Endothelial cell of umbilical vein (primary cell): ENCODE results near the gene PNPLA1. TPM values are rescaled to one million over a fixed set of nuclear protein-coding genes. Genes with fewer than 3 reads are reported as not detected.

Experiments used
- BruUV-seq: library from RNA; stranded (reverse); fragments of 400-500 nt; replicated peaks from 2 replicates; lab custom pipeline; 2021; lab: Mats Ljungman, UMichigan
- CTCF ChIA-PET: fragments of 300-600, 350-600 bp; sonication (Branson Sonifier 250); formaldehyde crosslinking; loops from one replicate; lab custom pipeline; 2021; ENCODE audit warnings: antibody characterized with exemption, inconsistent platforms; lab: Charles Lee
- POLR2A ChIA-PET: fragments of 300-600, 350-600 bp; sonication (Branson Sonifier 250); formaldehyde crosslinking; loops from one replicate; lab custom pipeline; 2021; ENCODE audit warnings: antibody characterized with exemption, inconsistent platforms; lab: Charles Lee
- DNase-seq: peaks from one replicate; pipeline ENCODE4 v3.0.0-alpha.2; 2011; ENCODE audit warnings: low read depth, low spot score
- FAIRE-seq: peaks from 2 replicates; lab custom pipeline; 2011; peaks lifted over from hg19 to GRCh38; lab: Jason Lieb, UNC
- H2AFZ ChIP-seq: 2 replicates; pipeline ENCODE4 v1.6.0; 2012; ENCODE audit warnings: low read depth, low read length, control low read depth, inconsistent platforms
- H3K27ac ChIP-seq: 2 replicates; pipeline ENCODE4 v1.5.1; 2011; ENCODE audit warnings: low read depth, mild to moderate bottlenecking, control low read depth, low read length, moderate library complexity; ENCODE audit not compliant: insufficient read depth
- H3K27me3 ChIP-seq, 2 experiments: 2 replicates each; pipeline versions ENCODE4 v1.6.0 to v1.6.1; 2011; ENCODE audit warnings: low read length in 2 of 2, mixed read lengths in 1 of 2; ENCODE audit not compliant: control insufficient read depth in 2 of 2, insufficient read depth in 2 of 2
- H3K36me3 ChIP-seq, 2 experiments: 2 replicates in 1 of 2; 3 replicates in 1 of 2; pipeline ENCODE4 v1.5.1; 2011; ENCODE audit warnings: low read length in 2 of 2, mild to moderate bottlenecking in 1 of 2, moderate library complexity in 1 of 2; ENCODE audit not compliant: control insufficient read depth in 2 of 2, insufficient read depth in 2 of 2; ENCODE audit errors: extremely low read depth in 1 of 2
- H3K4me1 ChIP-seq: 3 replicates; pipeline ENCODE4 v1.5.1; 2011; ENCODE audit warnings: mild to moderate bottlenecking, low read length; ENCODE audit not compliant: control insufficient read depth, insufficient read depth; ENCODE audit errors: extremely low read depth
- H3K4me2 ChIP-seq: 2 replicates; pipeline ENCODE4 v1.6.1; 2011; ENCODE audit warnings: low read length, control low read depth, mixed read lengths; ENCODE audit not compliant: insufficient read depth
- H3K4me3 ChIP-seq, 3 experiments: fragments of 200-600 bp in 1 of 3; sonication (generic), shearing (Covaris generic) in 1 of 3; replicated peaks in 1 of 3; 2 replicates each; pipeline ENCODE4 v1.5.1; 2011 to 2016; ENCODE audit warnings: control low read depth in 3 of 3, low read length in 3 of 3, mild to moderate bottlenecking in 2 of 3, inconsistent platforms in 1 of 3, low read depth in 1 of 3, moderate library complexity in 1 of 3; ENCODE audit not compliant: insufficient read depth in 1 of 3
- H3K79me2 ChIP-seq: 2 replicates; pipeline ENCODE4 v1.6.0; 2012; ENCODE audit warnings: low read length, inconsistent platforms; ENCODE audit not compliant: control insufficient read depth, insufficient read depth
- H3K9ac ChIP-seq: replicated peaks from 2 replicates; pipeline ENCODE3; 2011; ENCODE audit warnings: low read length, control low read depth; ENCODE audit not compliant: insufficient read depth; ENCODE audit errors: extremely low read depth
- H3K9me1 ChIP-seq: replicated peaks from 3 replicates; pipeline ENCODE4 v1.6.0; 2011; ENCODE audit warnings: mild to moderate bottlenecking, low read length; ENCODE audit not compliant: control insufficient read depth, insufficient read depth; ENCODE audit errors: extremely low read depth
- H3K9me3 ChIP-seq: replicated peaks from 2 replicates; pipeline ENCODE4 v1.5.1; 2012; ENCODE audit warnings: low read length, inconsistent platforms; ENCODE audit not compliant: control insufficient read depth, insufficient read depth
- H4K20me1 ChIP-seq: replicated peaks from 2 replicates; pipeline ENCODE3; 2011; ENCODE audit warnings: mild to moderate bottlenecking, low read length; ENCODE audit not compliant: control insufficient read depth, insufficient read depth; ENCODE audit errors: extremely low read depth
- EZH2 ChIP-seq: IDR thresholded peaks from 2 replicates; pipeline ENCODE4 v1.6.1; 2012; ENCODE audit warnings: borderline replicate concordance, low read depth, mild to moderate bottlenecking, moderate library complexity, low read length, inconsistent platforms; ENCODE audit not compliant: severe bottlenecking
- FOS ChIP-seq: IDR thresholded peaks from 2 replicates; pipeline ENCODE4 v1.6.1; 2011; ENCODE audit warnings: mild to moderate bottlenecking, low read length, moderate library complexity, borderline replicate concordance; ENCODE audit not compliant: insufficient read depth
- GATA2 ChIP-seq: IDR thresholded peaks from 2 replicates; pipeline ENCODE4 v1.7.0; 2011; ENCODE audit warnings: low read depth, mild to moderate bottlenecking, moderate library complexity, mixed read lengths, low read length; ENCODE audit not compliant: insufficient read length, insufficient read depth
- JUN ChIP-seq: IDR thresholded peaks from 2 replicates; pipeline ENCODE4 v1.6.1; 2011; ENCODE audit warnings: borderline replicate concordance, low read depth; ENCODE audit not compliant: insufficient read length, insufficient read depth
- MYC ChIP-seq: IDR thresholded peaks from one replicate; pipeline ENCODE4 v1.6.1; 2011; ENCODE audit warnings: mild to moderate bottlenecking, low read depth, low read length
- POLR2A ChIP-seq: IDR thresholded peaks from 2 replicates; pipeline ENCODE4 v1.6.1; 2012; ENCODE audit warnings: low read depth, mild to moderate bottlenecking, control low read depth, low read length
- POLR2AphosphoS5 ChIP-seq: IDR thresholded peaks from 2 replicates; pipeline ENCODE4 v1.6.1; 2012; ENCODE audit warnings: low read depth, mild to moderate bottlenecking, control low read depth, low read length, moderate library complexity; ENCODE audit not compliant: insufficient read depth
- dilution Hi-C: fragments of 300-500 bp; cut with MboI; formaldehyde crosslinking; loops from one replicate; pipeline ENCODE4 v1.15.0; 2019; ENCODE audit warnings: low sequenced_read_pairs; ENCODE audit not compliant: extremely low pct_ligation_motif_present
- intact Hi-C: fragments of 100-400 bp; cut with micrococcal nuclease; formaldehyde crosslinking; loops from one replicate; pipeline ENCODE4 v1.10.0; 2022
- polyA plus RNA-seq, 4 experiments: library from polyadenylated mRNA; depleted of rRNA in 3 of 4; stranded (reverse) in 3 of 4; unstranded in 1 of 4; fragments of >200 nt; gene quantifications; 2 replicates each; pipeline versions ENCODE4 v1.2.1 to v1.2.3, GENCODE V29; 2011 to 2012; ENCODE audit warnings: missing spikeins in 1 of 4
- total RNA-seq: library from RNA; stranded (reverse); gene quantifications from 2 replicates; pipeline ENCODE4 v1.2.3, GENCODE V29; 2021
- TF ChIP-seq, protein P1 (sequence below), 2 donors: IDR thresholded peaks; 1 replicate in 1 of 2; 2 replicates in 1 of 2; pipeline ENCODE4 v1.5.1; 2011; ENCODE audit warnings: low read length in 2 of 2, mild to moderate bottlenecking in 2 of 2, moderate library complexity in 2 of 2, control low read depth in 1 of 2, inconsistent platforms in 1 of 2, low read depth in 1 of 2; ENCODE audit not compliant: insufficient read depth in 1 of 2; ENCODE audit errors: extremely low read depth in 1 of 2
- TF ChIP-seq, protein P2 (sequence below): IDR thresholded peaks from 2 replicates; pipeline ENCODE4 v1.6.1; 2011; ENCODE audit not compliant: insufficient read depth, insufficient read length

Gene PNPLA1
- total and polyA plus RNA-seq, 2 donors (not counting 3 experiments of a cell fraction or from before 2014, with no cell fraction given): not detected

DNA sequence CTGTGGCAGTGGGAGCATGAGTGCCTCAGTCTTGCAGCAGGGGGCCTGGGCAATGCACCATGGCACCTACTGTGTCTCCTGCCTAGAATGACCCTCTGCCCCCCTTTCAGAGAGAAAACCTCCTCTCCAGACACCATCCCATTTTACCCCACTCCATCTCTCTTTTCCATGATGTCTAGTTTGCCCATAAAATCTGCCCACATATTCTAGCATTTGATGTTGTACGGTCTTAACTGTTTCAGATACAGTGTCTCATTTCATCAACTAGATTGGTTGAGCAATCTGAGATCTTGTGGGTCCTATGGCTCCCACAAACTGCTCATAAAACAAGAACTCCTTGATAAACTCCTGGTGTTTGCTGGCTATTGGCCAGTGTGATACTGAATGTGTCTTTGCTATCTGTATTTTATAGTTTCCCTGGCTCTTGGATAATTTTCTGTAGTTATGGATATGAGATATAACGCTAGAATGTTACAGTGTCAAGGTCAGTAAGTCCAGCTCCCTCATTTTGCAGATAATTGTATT is 8.1 kb downstream of the PNPLA1 start:
- peaks cover 40 to 44% of the 10 kb centered on the region in 2 experiments for H3K27me3 ChIP-seq
- CTCF ChIA-PET: no interaction called here
- H3K27ac ChIP-seq: no peak overlapping the region
- dilution Hi-C loops (no loop called here), intact Hi-C loops (no loop called here)
- BruUV-seq: no TSS peak
- no peak overlapping the region for H2AFZ ChIP-seq
- H3K79me2 ChIP-seq: no peaks in the 10 kb centered on the region
- POLR2A ChIA-PET: no interaction called here
- no peak overlapping the region for H3K4me2 ChIP-seq
- H3K36me3 ChIP-seq: no peaks in the 10 kb centered on the region
- TF ChIP-seq POLR2A (no peak), GATA2 (no peak), POLR2AphosphoS5 (no peak), MYC (no peak), JUN (no peak), EZH2 (no peak), FOS (no peak)
- TF ChIP-seq, protein P1, sequence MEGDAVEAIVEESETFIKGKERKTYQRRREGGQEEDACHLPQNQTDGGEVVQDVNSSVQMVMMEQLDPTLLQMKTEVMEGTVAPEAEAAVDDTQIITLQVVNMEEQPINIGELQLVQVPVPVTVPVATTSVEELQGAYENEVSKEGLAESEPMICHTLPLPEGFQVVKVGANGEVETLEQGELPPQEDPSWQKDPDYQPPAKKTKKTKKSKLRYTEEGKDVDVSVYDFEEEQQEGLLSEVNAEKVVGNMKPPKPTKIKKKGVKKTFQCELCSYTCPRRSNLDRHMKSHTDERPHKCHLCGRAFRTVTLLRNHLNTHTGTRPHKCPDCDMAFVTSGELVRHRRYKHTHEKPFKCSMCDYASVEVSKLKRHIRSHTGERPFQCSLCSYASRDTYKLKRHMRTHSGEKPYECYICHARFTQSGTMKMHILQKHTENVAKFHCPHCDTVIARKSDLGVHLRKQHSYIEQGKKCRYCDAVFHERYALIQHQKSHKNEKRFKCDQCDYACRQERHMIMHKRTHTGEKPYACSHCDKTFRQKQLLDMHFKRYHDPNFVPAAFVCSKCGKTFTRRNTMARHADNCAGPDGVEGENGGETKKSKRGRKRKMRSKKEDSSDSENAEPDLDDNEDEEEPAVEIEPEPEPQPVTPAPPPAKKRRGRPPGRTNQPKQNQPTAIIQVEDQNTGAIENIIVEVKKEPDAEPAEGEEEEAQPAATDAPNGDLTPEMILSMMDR (IDR thresholded peaks at IDR 0.05; ENCODE audit: extremely low read depth in 1 of 2, insufficient read depth in 1 of 2, low read depth in 1 of 2, low read length in 2 of 2): no peak
- TF ChIP-seq, protein P2, sequence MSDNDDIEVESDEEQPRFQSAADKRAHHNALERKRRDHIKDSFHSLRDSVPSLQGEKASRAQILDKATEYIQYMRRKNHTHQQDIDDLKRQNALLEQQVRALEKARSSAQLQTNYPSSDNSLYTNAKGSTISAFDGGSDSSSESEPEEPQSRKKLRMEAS: no peak
- no peak overlapping the region for H3K9ac ChIP-seq
- H3K4me3 ChIP-seq: no peak overlapping the region
- no peaks in the 10 kb centered on the region for H3K4me1 ChIP-seq
- FAIRE-seq (no peak), DNase-seq (no peak)
- no peaks in the 10 kb centered on the region for H4K20me1 ChIP-seq
- H3K9me1 ChIP-seq: no peaks in the 10 kb centered on the region
- no peaks in the 10 kb centered on the region for H3K9me3 ChIP-seq
